HG02798 (cell line): ENCODE results near the gene DNAJB12.
"Not testable (repeated sequence)": the region's sequence is repeated elsewhere in the genome, so short reads cannot be mapped to it uniquely, and the experiment has no call there.

ENCODE experiments used
- ATAC-seq: cut with Tn5 transposase; IDR thresholded peaks from one replicate; pipeline ENCODE4 v1.9.1; 2021; ENCODE audit warnings: mild to moderate bottlenecking; ENCODE audit not compliant: unreplicated experiment, poor library complexity

The DNAJB12 gene

DNA sequence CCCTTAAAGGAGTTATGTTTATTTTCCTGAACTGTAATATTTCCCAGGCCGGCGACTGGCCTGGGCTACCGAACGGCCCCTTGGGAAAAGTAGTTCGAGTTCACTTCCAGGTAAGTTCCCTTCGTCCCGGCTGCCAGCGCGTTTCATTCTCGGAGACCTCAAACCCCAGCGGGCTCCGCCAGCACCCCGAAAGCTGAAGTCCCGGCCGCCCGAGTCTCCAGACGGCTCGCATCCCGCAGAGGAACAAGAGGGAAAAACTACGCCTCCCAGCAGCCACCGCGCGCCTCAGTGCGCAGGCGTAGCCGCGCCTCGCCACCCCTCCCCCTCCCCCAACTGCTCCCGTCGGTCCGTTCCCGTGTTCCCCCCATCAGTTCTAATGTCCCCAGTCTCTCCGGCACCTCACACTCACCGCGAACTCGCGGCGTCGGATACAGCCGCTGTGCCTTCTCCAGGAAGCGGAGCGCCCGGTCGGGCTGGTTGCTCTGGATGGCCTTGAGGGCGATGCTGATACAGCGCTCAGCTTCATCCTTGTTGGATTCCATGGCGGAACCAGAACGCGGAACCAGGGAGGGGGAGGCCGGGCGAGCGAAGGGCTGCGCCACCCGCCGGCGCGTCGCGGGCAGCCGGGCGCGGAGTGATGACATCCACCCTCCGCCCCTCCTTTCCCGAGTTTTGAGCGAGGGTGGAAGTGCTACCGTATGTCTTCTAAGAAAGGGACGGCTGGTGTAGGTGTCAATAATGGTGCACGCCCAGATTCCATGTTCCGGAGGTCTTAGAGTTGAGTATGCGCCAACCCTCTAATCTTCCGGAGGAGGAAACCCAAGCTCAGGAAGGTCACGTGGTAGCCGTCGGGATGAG is at the start of gene DNAJB12:
Gene DNAJB12 (minus strand): TSS at position 564 of the 858 bp plus-strand sequence. CDS start 22 bp downstream, at position 542.
- peak; percentile 84 for ATAC-seq

- not testable (repeated sequence) for ATAC-seq
These were observed 40.9 kb upstream of the DNAJB12 start for GRCh38 chr10:72395581-72395980.

- ATAC-seq: no peak
These were observed 37.9 kb upstream of the DNAJB12 start for GRCh38 chr10:72392571-72392970.

- no peak for ATAC-seq
These were observed 36.0 kb upstream of the DNAJB12 start for GRCh38 chr10:72390764-72391163.

GRCh38 chr10:72389716-72390115 is 35.0 kb upstream of the DNAJB12 start:
- no peak for ATAC-seq

- no peak for ATAC-seq
These were observed 34.3 kb upstream of the DNAJB12 start for GRCh38 chr10:72389014-72389413.

DNA sequence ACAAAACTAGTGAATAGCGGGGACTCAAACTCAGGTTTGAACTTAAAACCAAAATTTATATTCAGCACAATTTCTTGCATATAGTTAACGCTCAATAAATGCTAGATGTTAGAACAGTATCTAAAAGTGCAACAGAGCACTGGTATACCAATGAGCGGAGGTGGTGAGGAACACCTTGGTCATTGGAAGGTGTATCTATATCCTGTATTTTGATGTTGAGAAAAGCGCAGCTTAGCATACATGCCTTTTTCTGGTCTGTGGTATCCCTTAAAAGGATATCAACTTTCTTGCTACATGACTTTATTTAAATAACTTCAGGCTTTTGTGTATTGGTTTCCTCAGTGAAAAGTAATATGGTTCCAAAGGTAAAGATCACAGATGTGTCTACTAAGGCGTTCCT is 33.3 kb upstream of the DNAJB12 start:
- ATAC-seq: no peak

- ATAC-seq: no peak
These were observed 32.3 kb upstream of the DNAJB12 start for GRCh38 chr10:72386916-72387586.

GRCh38 chr10:72385724-72386123 is 31.0 kb upstream of the DNAJB12 start:
- ATAC-seq: no peak

- ATAC-seq: not testable (repeated sequence)
These were observed 30.3 kb upstream of the DNAJB12 start for GRCh38 chr10:72384982-72385381.

DNA sequence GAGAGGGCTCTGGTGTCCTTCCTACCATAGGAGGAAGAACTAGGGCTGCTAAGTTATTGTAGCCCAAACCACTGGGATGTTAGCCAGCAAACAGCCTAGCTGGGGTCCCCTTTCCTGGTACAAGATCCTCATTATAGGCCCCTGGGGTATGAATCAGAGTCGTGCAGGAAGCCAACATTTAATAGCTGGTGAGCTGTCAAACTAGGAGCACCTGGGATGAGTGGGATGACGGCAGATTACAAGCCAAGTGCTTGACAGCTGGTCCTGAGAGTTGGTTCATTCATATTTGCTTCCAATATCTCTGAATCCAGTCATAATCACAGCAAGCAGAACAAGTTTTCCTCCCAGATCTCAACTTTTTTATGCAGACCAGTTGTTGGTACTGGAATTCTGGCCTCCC is 25.1 kb upstream of the DNAJB12 start:
- no peak for ATAC-seq

DNA sequence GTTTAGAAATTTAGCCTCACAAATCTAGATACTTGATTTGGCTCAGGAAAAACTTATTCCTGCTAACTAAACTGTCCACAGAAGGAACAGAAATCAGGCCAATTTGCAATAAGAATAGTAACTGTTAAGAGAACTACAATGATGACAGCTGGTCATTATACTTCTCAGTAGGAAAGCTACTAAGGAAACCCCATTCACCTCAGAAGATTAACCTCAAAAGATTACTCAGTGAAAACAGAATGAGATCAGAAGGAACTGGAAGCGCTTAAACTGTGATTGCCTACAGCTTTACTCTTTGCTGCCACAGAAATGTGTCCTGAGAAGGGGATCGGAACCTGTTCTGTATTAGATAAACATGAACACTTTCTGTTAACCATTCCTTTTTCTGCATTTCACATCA is 24.3 kb upstream of the DNAJB12 start:
- no peak for ATAC-seq

DNA sequence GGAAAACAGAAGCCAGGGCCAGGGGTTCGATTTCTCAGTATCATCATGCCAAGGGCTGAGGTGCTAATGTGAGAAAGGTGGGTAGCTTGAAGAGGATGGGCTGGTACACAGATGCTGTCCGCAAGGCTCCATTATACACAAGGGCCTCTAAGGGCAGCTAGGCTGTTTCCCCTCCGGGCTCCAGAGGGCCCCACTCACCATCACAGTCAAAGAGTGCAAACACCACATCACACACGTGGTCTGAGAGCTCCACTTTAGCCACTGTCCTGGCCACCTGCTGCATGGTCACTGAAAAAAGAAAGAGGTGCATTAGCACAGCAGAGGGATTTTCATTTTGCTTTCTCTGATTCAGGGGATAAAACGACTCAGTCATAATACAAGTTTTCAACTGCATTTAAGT is 20.9 kb upstream of the DNAJB12 start:
- no peak for ATAC-seq

GRCh38 chr10:72375173-72375572 is 20.5 kb upstream of the DNAJB12 start:
- ATAC-seq: no peak

DNA sequence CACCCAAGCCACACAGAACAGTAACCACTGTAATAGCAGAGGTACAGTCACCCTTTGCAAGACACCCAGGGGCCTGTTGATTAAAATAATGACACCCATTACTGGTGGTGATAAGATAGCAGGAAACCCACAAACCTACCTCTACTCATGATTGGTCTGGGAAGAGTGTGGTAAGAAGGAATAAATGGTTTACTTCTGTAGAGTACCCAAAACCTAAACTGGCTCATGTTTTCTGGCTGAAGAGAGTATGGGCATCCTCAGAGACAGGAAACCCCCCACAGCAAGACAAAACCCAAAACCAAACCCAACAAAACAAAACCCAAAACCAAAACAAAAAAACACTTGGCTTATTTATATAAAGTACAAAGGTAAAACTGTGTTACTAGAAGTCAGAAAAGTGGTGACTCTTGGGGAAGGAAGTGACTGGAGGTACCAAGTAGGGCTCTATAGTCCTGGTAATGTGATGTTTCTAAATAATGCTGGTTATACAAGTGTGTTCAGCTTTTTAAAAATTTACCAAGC is 15.5 kb upstream of the DNAJB12 start:
- ATAC-seq: no peak

GRCh38 chr10:72367301-72367960 is 12.7 kb upstream of the DNAJB12 start:
- no peak for ATAC-seq

DNA sequence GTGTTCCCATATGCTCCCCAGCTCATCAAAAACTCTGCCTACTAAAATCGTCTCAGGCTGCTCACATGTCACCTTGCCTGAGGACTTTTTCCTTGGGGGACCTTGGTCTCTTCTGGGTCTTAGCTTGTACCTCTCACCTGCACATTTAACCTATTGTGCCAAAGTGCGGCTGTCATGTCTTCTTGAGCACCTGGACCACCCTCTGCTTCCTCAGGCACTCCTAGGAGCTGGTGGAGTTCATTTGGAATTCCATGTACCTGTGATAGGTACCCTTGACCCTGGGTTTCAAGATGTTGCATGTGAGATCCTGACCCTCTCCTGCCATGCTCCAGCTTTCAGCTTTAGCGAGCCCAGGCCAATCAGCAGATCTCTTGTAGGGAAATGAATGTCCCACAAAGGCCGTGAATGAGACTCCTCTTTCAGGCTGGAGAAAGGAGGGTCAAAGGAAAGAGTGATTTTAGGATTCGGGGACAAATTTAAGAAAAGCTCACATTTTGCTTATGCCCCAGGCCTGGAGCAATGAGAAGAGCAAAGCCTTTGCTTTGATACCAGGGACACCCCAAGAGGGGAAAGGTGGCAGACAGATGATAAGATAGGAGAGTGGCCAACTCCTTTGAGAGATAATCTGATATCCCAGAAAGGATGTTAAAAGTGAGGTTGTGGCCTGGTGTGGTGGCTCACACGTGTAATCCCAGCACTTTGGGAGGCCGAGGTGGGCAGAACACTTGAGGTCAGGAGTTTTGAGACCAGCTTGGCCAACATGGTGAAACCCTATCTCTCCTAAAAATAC is 10.6 kb upstream of the DNAJB12 start:
- no peak for ATAC-seq

DNA sequence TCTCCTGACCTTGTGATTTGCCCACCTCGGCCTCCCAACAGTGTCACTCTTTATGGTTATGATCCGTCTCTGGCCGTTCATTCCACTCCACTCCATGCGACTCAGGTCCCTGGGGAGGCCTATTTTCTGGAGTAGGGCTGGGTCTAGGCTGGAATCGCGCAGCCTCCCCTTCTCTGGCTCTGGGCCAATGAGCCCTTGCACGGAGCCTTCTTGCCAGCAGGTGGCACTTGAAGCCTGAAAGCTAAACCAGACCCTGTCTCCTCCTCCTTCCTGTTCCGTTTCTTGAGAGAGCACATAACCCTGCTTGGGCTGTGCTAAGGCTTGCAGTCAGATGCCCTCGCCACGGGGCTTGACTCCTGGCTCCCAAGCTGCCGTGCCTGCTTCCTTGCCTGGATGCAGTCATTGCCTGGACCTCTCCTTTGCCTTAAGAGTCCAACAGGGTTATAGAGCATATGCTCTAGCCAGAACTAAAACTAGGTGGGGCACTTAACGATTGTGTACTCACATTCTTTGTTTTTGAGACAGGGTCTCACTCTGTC is 9.6 kb upstream of the DNAJB12 start:
- ATAC-seq: peak; percentile 84

- no peak for ATAC-seq
These were observed 2.3 kb upstream of the DNAJB12 start for GRCh38 chr10:72356987-72357386.

GRCh38 chr10:72356115-72356514 is 1.4 kb upstream of the DNAJB12 start:
- ATAC-seq: no peak
